Body of pancreas (tissue), 4 donors: ENCODE measurements around the gene DHX8.

Source experiments
- POLR2A ChIP-seq, 3 donors: fragments of 450-650 bp; IDR thresholded peaks; one replicate each; pipeline ENCODE4 v1.6.1; 2016; ENCODE audit warnings: antibody characterized with exemption in 3 of 3, mild to moderate bottlenecking in 2 of 3
- TF ChIP-seq, protein P1 (sequence below), 7 experiments: fragments of 450-650 bp in 4 of 7; fragments of 200-600 bp in 3 of 7; sonication (generic) in 3 of 7; IDR thresholded peaks; one replicate each; pipeline ENCODE4 v1.5.1; 2016 to 2019; ENCODE audit warnings: antibody characterized with exemption in 7 of 7

DNA sequence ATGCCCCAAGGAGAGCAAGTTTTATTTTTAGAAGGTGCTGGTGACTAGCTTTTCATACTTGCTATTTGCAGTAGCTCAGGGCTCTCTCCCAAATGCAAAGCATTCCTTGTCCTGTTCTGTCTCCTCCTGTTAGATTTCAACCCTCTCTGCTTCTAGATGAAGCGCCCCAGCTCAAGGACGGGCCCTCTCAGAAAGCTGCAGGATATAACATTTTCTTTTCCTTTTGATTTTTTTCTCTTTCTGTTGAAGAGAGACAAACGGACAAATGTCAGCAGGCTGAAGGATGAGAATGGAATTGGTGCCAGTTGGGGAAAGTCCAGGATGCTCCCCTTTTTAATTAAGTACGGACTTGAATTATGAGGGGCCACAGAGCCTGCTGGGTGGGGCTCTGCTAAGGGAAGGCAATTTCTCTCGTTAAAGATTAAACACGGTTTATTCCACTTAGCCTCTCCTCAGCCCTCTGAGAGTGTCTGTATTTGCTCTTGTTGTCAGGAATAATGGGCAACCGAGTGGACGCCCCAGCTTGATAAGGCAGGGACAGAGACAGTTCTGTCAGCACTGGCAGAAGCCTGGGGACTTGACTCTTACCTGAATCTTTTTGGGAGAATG, 68.6 kb downstream of the DHX8 start:
- TF ChIP-seq, protein P1, sequence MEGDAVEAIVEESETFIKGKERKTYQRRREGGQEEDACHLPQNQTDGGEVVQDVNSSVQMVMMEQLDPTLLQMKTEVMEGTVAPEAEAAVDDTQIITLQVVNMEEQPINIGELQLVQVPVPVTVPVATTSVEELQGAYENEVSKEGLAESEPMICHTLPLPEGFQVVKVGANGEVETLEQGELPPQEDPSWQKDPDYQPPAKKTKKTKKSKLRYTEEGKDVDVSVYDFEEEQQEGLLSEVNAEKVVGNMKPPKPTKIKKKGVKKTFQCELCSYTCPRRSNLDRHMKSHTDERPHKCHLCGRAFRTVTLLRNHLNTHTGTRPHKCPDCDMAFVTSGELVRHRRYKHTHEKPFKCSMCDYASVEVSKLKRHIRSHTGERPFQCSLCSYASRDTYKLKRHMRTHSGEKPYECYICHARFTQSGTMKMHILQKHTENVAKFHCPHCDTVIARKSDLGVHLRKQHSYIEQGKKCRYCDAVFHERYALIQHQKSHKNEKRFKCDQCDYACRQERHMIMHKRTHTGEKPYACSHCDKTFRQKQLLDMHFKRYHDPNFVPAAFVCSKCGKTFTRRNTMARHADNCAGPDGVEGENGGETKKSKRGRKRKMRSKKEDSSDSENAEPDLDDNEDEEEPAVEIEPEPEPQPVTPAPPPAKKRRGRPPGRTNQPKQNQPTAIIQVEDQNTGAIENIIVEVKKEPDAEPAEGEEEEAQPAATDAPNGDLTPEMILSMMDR (IDR thresholded peaks at IDR 0.05) = no peak
- TF ChIP-seq POLR2A (IDR thresholded peaks at IDR 0.05) = no peak
